H9 (cell line): ENCODE measurements around the gene ADAMTS2. TPM values are rescaled to one million over a fixed set of nuclear protein-coding genes. Genes with fewer than 3 reads are reported as not detected.

Experiments
- DNase-seq: peaks from one replicate; pipeline ENCODE4 v3.0.0-alpha.2; 2017
- H2AFZ ChIP-seq: one replicate; pipeline ENCODE4 v1.6.1; 2013; ENCODE audit warnings: mild to moderate bottlenecking, low read length, control low read depth, moderate library complexity
- H2AK5ac ChIP-seq: 2 replicates; pipeline ENCODE4 v1.6.1; 2013; ENCODE audit warnings: low read length, control low read depth, mixed read lengths; ENCODE audit not compliant: insufficient read length
- H2BK120ac ChIP-seq: one replicate; pipeline ENCODE4 v1.6.1; 2013; ENCODE audit warnings: low read depth, mild to moderate bottlenecking, low read length, control low read depth, inconsistent platforms; ENCODE audit not compliant: poor library complexity, severe bottlenecking
- H2BK12ac ChIP-seq: 2 replicates; pipeline ENCODE4 v1.6.1; 2013; ENCODE audit warnings: low read length, control low read depth, mixed read lengths, low read depth; ENCODE audit not compliant: insufficient read length
- H2BK15ac ChIP-seq: 2 replicates; pipeline ENCODE4 v1.6.1; 2013; ENCODE audit warnings: low read depth, low read length, control low read depth
- H2BK20ac ChIP-seq: one replicate; pipeline ENCODE4 v1.6.1; 2013; ENCODE audit warnings: low read depth, mild to moderate bottlenecking, low read length, control low read depth, inconsistent platforms; ENCODE audit not compliant: poor library complexity, severe bottlenecking
- H2BK5ac ChIP-seq: 2 replicates; pipeline ENCODE4 v1.6.1; 2013; ENCODE audit warnings: low read length, control low read depth, mixed read lengths; ENCODE audit not compliant: insufficient read length
- H3K14ac ChIP-seq: 2 replicates; pipeline ENCODE4 v1.6.1; 2013; ENCODE audit warnings: low read length, control low read depth; ENCODE audit not compliant: insufficient read depth
- H3K18ac ChIP-seq: 2 replicates; pipeline ENCODE4 v1.6.1; 2013; ENCODE audit warnings: low read depth, mild to moderate bottlenecking, mixed read lengths, low read length, control low read depth; ENCODE audit not compliant: insufficient read length
- H3K23ac ChIP-seq: 2 replicates; pipeline ENCODE4 v1.6.1; 2013; ENCODE audit warnings: low read length, control low read depth, mixed read lengths, low read depth; ENCODE audit not compliant: insufficient read length
- H3K23me2 ChIP-seq: 2 replicates; pipeline ENCODE4 v1.6.1; 2013; ENCODE audit warnings: low read depth, mild to moderate bottlenecking, mixed read lengths, low read length, control low read depth; ENCODE audit not compliant: insufficient read length, poor library complexity, severe bottlenecking
- H3K27ac ChIP-seq: 2 replicates; pipeline ENCODE4 v1.5.1; 2013; ENCODE audit warnings: low read length, control low read depth, mixed read lengths, low read depth; ENCODE audit not compliant: insufficient read length
- H3K27me3 ChIP-seq: 2 replicates; pipeline ENCODE4 v1.6.1; 2013; ENCODE audit warnings: low read length, control low read depth, inconsistent platforms; ENCODE audit not compliant: insufficient read depth
- H3K4ac ChIP-seq: 2 replicates; pipeline ENCODE4 v1.6.1; 2013; ENCODE audit warnings: low read depth, mild to moderate bottlenecking, control low read depth, inconsistent platforms, low read length, moderate library complexity
- H3K4me1 ChIP-seq: 2 replicates; pipeline ENCODE4 v1.6.1; 2013; ENCODE audit warnings: low read length, control low read depth, inconsistent platforms; ENCODE audit not compliant: insufficient read depth
- H3K4me2 ChIP-seq: 2 replicates; pipeline ENCODE4 v1.6.1; 2013; ENCODE audit warnings: low read length, control low read depth, mixed read lengths; ENCODE audit not compliant: insufficient read length, insufficient read depth
- H3K56ac ChIP-seq: 2 replicates; pipeline ENCODE4 v1.6.1; 2013; ENCODE audit warnings: low read depth, mild to moderate bottlenecking, mixed read lengths, low read length, control low read depth; ENCODE audit not compliant: insufficient read length
- H3K79me1 ChIP-seq: 2 replicates; pipeline ENCODE4 v1.6.1; 2013; ENCODE audit warnings: low read depth, mild to moderate bottlenecking, moderate library complexity, low read length, control low read depth, inconsistent platforms; ENCODE audit not compliant: insufficient read depth, poor library complexity, severe bottlenecking
- H3K79me2 ChIP-seq: 2 replicates; pipeline ENCODE4 v1.6.1; 2013; ENCODE audit warnings: low read length, control low read depth, inconsistent platforms; ENCODE audit not compliant: insufficient read depth
- H3K9ac ChIP-seq: 2 replicates; pipeline ENCODE4 v1.6.1; 2013; ENCODE audit warnings: low read length, control low read depth, mixed read lengths; ENCODE audit not compliant: insufficient read length; ENCODE audit errors: extremely low read depth
- H3K9me3 ChIP-seq: one replicate; pipeline ENCODE4 v1.6.1; 2013; ENCODE audit warnings: low read depth, low read length, inconsistent platforms; ENCODE audit not compliant: control insufficient read depth
- H3T11ph ChIP-seq: one replicate; pipeline ENCODE4 v1.6.1; 2013; ENCODE audit warnings: mild to moderate bottlenecking, low read length, control low read depth, inconsistent platforms
- H4K20me1 ChIP-seq: one replicate; pipeline ENCODE4 v1.6.1; 2013; ENCODE audit not compliant: control insufficient read depth, insufficient read length, insufficient read depth
- H4K5ac ChIP-seq: 2 replicates; pipeline ENCODE4 v1.6.1; 2013; ENCODE audit warnings: low read depth, mild to moderate bottlenecking, mixed read lengths, low read length, control low read depth; ENCODE audit not compliant: insufficient read length
- H4K8ac ChIP-seq: replicated peaks from 2 replicates; pipeline ENCODE4 v1.6.1; 2013; ENCODE audit warnings: low read length, control low read depth, mixed read lengths, low read depth; ENCODE audit not compliant: insufficient read length
- H4K91ac ChIP-seq: 2 replicates; pipeline ENCODE4 v1.6.1; 2013; ENCODE audit warnings: low read depth, mild to moderate bottlenecking, moderate library complexity, mixed read lengths, low read length, control low read depth; ENCODE audit not compliant: insufficient read length
- H3K27ac Mint-ChIP-seq, 3 experiments: 2 replicates in 2 of 3; 3 replicates in 1 of 3; pipeline ENCODE4 v1.8.0; 2020 to 2021; ENCODE audit warnings: mixed read lengths in 3 of 3, mild to moderate bottlenecking in 1 of 3, moderate library complexity in 1 of 3
- H3K27me3 Mint-ChIP-seq: 2 replicates; pipeline ENCODE4 v1.8.0; 2021; ENCODE audit warnings: low read depth, mild to moderate bottlenecking, moderate library complexity, mixed read lengths
- H3K36me3 Mint-ChIP-seq, 3 experiments: 2 replicates in 2 of 3; 3 replicates in 1 of 3; pipeline ENCODE4 v1.8.0; 2020 to 2021; ENCODE audit warnings: low read depth in 3 of 3, mixed read lengths in 3 of 3; ENCODE audit not compliant: insufficient read depth in 1 of 3
- H3K4me1 Mint-ChIP-seq, 2 experiments: 2 replicates each; pipeline ENCODE4 v1.8.0; 2020; ENCODE audit warnings: mixed read lengths in 2 of 2
- H3K4me3 Mint-ChIP-seq, 2 experiments: 2 replicates in 1 of 2; 3 replicates in 1 of 2; pipeline ENCODE4 v1.8.0; 2020 to 2021; ENCODE audit warnings: mild to moderate bottlenecking in 2 of 2, mixed read lengths in 2 of 2, moderate library complexity in 1 of 2
- H3K9me3 Mint-ChIP-seq, 2 experiments: 2 replicates in 1 of 2; 3 replicates in 1 of 2; pipeline ENCODE4 v1.8.0; 2020; ENCODE audit warnings: mild to moderate bottlenecking in 2 of 2, mixed read lengths in 2 of 2, moderate library complexity in 1 of 2
- CTCF ChIP-seq: fragments of 200-600 bp; sonication (generic); conservative IDR thresholded peaks from 3 replicates; pipeline ENCODE4 v1.8.0; 2021; ENCODE audit warnings: antibody characterized with exemption, mild to moderate bottlenecking
- WGBS: extraction: QIAGEN DNeasy Blood & Tissue Kit; methylation state at CpG from one replicate; pipeline ENCODE4 v1.1.7; 2013; ENCODE audit warnings: missing lambda C conversion rate, low lambda C conversion rate, mixed read lengths; ENCODE audit not compliant: insufficient read length; ENCODE audit errors: extremely low coverage; 5-methylcytosine and 5-hydroxymethylcytosine counted together
- total RNA-seq: library from RNA; stranded (reverse); gene quantifications from 2 replicates; pipeline ENCODE4 v1.2.1, GENCODE V29; 2021

ADAMTS2 gene
- total RNA-seq, 1 experiment from 2014 or later = 5.4 TPM

GRCh38 chr5:179312557-179313235 is 32.6 kb downstream of the ADAMTS2 start:
- no peak overlapping the region; a peak in 1 of 5 replicates for H3K4me3 Mint-ChIP-seq
- no peak overlapping the region for H3K4ac ChIP-seq
- no peak for TF ChIP-seq CTCF

More at GRCh38 chr5:179312557-179313235, 32.6 kb downstream of the ADAMTS2 start:
- peaks cover 9 to 10% of the 10 kb centered on the region in 2 experiments; a peak in 4 of 5 replicates for H3K9me3 Mint-ChIP-seq
- H3K27me3 Mint-ChIP-seq = no peaks in the 10 kb centered on the region; the same call in 1 of the 2 replicates
- Histone ChIP-seq H3K23me2 (peaks cover 2% of the 10 kb centered on the region), H4K5ac (no peak overlapping the region), H4K8ac (no peak overlapping the region), H2AK5ac (no peak overlapping the region), H2BK15ac (no peak overlapping the region), H3K79me2 (no peaks in the 10 kb centered on the region), H3K14ac (no peak overlapping the region), H3K79me1 (no peaks in the 10 kb centered on the region), H4K20me1 (no peaks in the 10 kb centered on the region), H3K4me2 (no peak overlapping the region), H3K27ac (no peak overlapping the region), H3K56ac (no peak overlapping the region), H2BK20ac (no peak overlapping the region), H3K18ac (no peak overlapping the region), H3T11ph (no peak overlapping the region), H2AFZ (no peak overlapping the region), H3K9ac (no peak overlapping the region), H2BK5ac (no peak overlapping the region), H2BK120ac (no peak overlapping the region), H3K23ac (no peak overlapping the region), H3K27me3 (no peaks in the 10 kb centered on the region), H3K9me3 (no peaks in the 10 kb centered on the region), H3K4me1 (no peaks in the 10 kb centered on the region), H2BK12ac (no peak overlapping the region), H4K91ac (no peak overlapping the region)
- DNase-seq = no peak
- H3K36me3 Mint-ChIP-seq = peaks cover 0 to 5% (median 0%) of the 10 kb centered on the region in 3 experiments; a peak in 3 of 7 replicates
- no CpG with 5 or more reads among the region's 17 CpGs for WGBS
- peak overlapping the region in 2 of 3 experiments; percentile 6 to 14; a peak in 2 of 7 replicates for H3K27ac Mint-ChIP-seq
- peaks cover 0 to 8% of the 10 kb centered on the region in 2 experiments; a peak in 2 of 4 replicates for H3K4me1 Mint-ChIP-seq
